ENCODE data around the gene NFKBIZ.

DNA sequence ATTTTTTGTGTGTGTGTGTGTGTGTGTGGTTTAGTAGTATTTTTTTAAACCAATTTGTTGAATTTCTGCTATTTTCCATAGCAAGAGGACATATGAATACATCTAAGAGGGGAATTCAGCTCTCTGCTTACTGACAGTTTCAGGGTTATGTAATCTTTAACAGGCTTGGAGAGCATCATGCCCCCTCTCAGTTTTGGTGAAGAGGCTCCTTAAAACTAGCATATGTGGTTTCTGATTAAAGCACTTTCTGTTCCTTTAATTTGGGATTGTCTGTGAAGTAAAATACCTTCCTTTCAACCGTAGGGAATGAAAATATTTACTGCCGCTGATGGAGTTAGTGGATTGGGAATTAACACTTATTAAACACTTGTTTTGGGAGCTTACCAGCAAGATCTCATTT is 19.4 kb upstream of the NFKBIZ start:
- TF ChIP-seq EZH2phosphoT487 (IDR thresholded peaks at IDR 0.05; ENCODE audit: insufficient read depth, low read depth), result no peak
- TF ChIP-seq EZH2 (IDR thresholded peaks at IDR 0.05; ENCODE audit: insufficient read depth, poor library complexity, severe bottlenecking), result no peak

All from GM23248 (cell line).